ENCODE data around the gene KRT36. TPM values are rescaled to one million over a fixed set of nuclear protein-coding genes. Genes with fewer than 3 reads are reported as not detected.

The KRT36 gene
- polyA plus RNA-seq, 3 donors = 0.24 to 0.87 (median 0.25) TPM

DNA sequence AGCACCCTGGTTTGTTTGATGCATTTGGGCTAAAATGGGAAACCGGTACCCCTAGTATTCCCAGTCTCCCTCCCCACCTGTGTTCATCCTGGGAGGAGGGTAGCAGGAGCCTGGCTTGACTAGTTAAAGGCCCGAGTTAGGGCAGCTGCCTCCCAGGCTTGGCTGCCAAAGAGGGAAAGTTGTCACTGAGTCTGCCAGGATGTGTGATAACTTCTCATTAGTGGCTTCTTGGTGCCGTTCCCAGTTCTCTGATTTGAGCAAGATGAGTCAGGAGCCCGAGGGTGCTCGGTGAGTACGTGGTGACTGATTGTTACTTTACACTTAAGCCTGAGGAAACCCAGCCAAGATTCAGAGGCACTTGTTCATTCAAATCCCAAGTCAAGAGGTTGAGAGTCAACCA is 25.0 kb downstream of the KRT36 start:
- no peak overlapping the region for H3K9ac ChIP-seq (ENCODE audit: insufficient read depth, low read length, poor library complexity, severe bottlenecking)
- Mint-ChIP-seq H3K4me3 (no peak overlapping the region), H3K9me3 (peaks cover 0 to 5% (median 0%) of the 10 kb centered on the region in 7 donors), H3K27me3 (ENCODE audit: low read depth in 3 of 3) (peaks cover 6 to 16% (median 13%) of the 10 kb centered on the region in 3 donors), H3K27ac (peak overlapping the region in 1 of 7 donors; percentile 42), H3K4me1 (no peaks in the 10 kb centered on the region), H3K36me3 (no peaks in the 10 kb centered on the region)
- H3K27ac ChIP-seq (ENCODE audit: low read depth in 1 of 2, low read length in 2 of 2) = no peak overlapping the region
- no peaks in the 10 kb centered on the region for H3K79me2 ChIP-seq (ENCODE audit: insufficient read depth, low read length)
- H2AFZ ChIP-seq (ENCODE audit: insufficient read depth, low read depth, low read length, poor library complexity, severe bottlenecking) = no peak overlapping the region
- no peak overlapping the region for H3K4me3 ChIP-seq (replicated peaks in 1 of 3; ENCODE audit: low read depth in 2 of 3, low read length in 3 of 3)
- no peaks in the 10 kb centered on the region for H3K4me1 ChIP-seq (ENCODE audit: control insufficient read depth in 1 of 2, insufficient read depth in 2 of 2, low read length in 2 of 2)
- 63% methylated on average over 3 of the region's 6 CpGs for WGBS (ENCODE audit: insufficient coverage)
- no peaks in the 10 kb centered on the region for H3K36me3 ChIP-seq (replicated peaks in 1 of 2; ENCODE audit: control insufficient read depth in 1 of 2, insufficient read depth in 2 of 2, low read length in 2 of 2)
- intact Hi-C loops (cut with micrococcal nuclease) = no loop called here
- H3K9me3 ChIP-seq (replicated peaks in 1 of 2; ENCODE audit: control insufficient read depth in 1 of 2, insufficient read depth in 1 of 2, low read length in 2 of 2) = no peaks in the 10 kb centered on the region
- DNase-seq = no peak
- H3K27me3 ChIP-seq (ENCODE audit: control insufficient read depth in 2 of 2, insufficient read depth in 2 of 2, low read length in 2 of 2) = peaks cover 0 to 3% of the 10 kb centered on the region in 2 donors
- no peaks in the 10 kb centered on the region for H4K20me1 ChIP-seq (ENCODE audit: insufficient read depth, low read length)
- no peak overlapping the region for H3K4me2 ChIP-seq (replicated peaks; ENCODE audit: extremely low read depth, low read length, poor library complexity, severe bottlenecking)
- TF ChIP-seq, protein P1, sequence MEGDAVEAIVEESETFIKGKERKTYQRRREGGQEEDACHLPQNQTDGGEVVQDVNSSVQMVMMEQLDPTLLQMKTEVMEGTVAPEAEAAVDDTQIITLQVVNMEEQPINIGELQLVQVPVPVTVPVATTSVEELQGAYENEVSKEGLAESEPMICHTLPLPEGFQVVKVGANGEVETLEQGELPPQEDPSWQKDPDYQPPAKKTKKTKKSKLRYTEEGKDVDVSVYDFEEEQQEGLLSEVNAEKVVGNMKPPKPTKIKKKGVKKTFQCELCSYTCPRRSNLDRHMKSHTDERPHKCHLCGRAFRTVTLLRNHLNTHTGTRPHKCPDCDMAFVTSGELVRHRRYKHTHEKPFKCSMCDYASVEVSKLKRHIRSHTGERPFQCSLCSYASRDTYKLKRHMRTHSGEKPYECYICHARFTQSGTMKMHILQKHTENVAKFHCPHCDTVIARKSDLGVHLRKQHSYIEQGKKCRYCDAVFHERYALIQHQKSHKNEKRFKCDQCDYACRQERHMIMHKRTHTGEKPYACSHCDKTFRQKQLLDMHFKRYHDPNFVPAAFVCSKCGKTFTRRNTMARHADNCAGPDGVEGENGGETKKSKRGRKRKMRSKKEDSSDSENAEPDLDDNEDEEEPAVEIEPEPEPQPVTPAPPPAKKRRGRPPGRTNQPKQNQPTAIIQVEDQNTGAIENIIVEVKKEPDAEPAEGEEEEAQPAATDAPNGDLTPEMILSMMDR (IDR thresholded peaks at IDR 0.05) = no peak

DNA sequence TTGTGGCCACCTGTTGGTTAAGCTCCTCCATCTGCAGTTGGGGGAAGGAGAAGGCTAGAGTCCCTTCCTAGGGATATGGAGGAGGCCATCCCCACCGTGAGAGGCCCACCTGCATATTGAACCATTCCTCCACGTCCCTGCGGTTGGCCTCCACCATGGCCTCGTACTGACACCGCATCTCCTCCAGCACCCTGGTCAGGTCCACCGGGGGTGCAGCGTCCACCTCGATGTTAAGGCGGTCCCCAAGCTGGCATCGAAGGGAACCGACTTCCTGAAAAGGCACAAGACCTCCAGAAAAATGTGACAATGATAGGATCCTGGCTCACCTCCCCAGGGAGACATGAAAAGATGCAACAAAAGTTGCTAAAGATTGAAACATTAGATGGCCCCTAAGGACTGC is 25.5 kb downstream of the KRT36 start:
- no peaks in the 10 kb centered on the region for H3K36me3 ChIP-seq (replicated peaks in 1 of 2; ENCODE audit: control insufficient read depth in 1 of 2, insufficient read depth in 2 of 2, low read length in 2 of 2)
- 95% methylated on average over 11 of the region's 11 CpGs for WGBS (ENCODE audit: insufficient coverage)
- no peaks in the 10 kb centered on the region for H4K20me1 ChIP-seq (ENCODE audit: insufficient read depth, low read length)
- intact Hi-C loops (cut with micrococcal nuclease) = no loop called here
- DNase-seq = no peak
- H3K27ac ChIP-seq (ENCODE audit: low read depth in 1 of 2, low read length in 2 of 2) = no peak overlapping the region
- peaks cover 0 to 3% of the 10 kb centered on the region in 2 donors for H3K27me3 ChIP-seq (ENCODE audit: control insufficient read depth in 2 of 2, insufficient read depth in 2 of 2, low read length in 2 of 2)
- Mint-ChIP-seq H3K4me3 (no peak overlapping the region), H3K4me1 (no peaks in the 10 kb centered on the region), H3K36me3 (no peaks in the 10 kb centered on the region), H3K9me3 (peaks cover 0 to 5% (median 0%) of the 10 kb centered on the region in 7 donors), H3K27me3 (ENCODE audit: low read depth in 3 of 3) (peaks cover 6 to 14% (median 12%) of the 10 kb centered on the region in 3 donors), H3K27ac (no peak overlapping the region)
- no peaks in the 10 kb centered on the region for H3K9me3 ChIP-seq (replicated peaks in 1 of 2; ENCODE audit: control insufficient read depth in 1 of 2, insufficient read depth in 1 of 2, low read length in 2 of 2)
- H3K79me2 ChIP-seq (ENCODE audit: insufficient read depth, low read length) = no peaks in the 10 kb centered on the region
- no peak overlapping the region for H3K9ac ChIP-seq (ENCODE audit: insufficient read depth, low read length, poor library complexity, severe bottlenecking)
- H2AFZ ChIP-seq (ENCODE audit: insufficient read depth, low read depth, low read length, poor library complexity, severe bottlenecking) = no peak overlapping the region
- H3K4me1 ChIP-seq (ENCODE audit: control insufficient read depth in 1 of 2, insufficient read depth in 2 of 2, low read length in 2 of 2) = no peaks in the 10 kb centered on the region
- H3K4me2 ChIP-seq (replicated peaks; ENCODE audit: extremely low read depth, low read length, poor library complexity, severe bottlenecking) = no peak overlapping the region
- H3K4me3 ChIP-seq (replicated peaks in 1 of 3; ENCODE audit: low read depth in 2 of 3, low read length in 3 of 3) = no peak overlapping the region
- TF ChIP-seq, protein P1 (IDR thresholded peaks at IDR 0.05) = no peak

Measured in CD14-positive monocyte (primary cell).